MCF 10A (cell line): ENCODE measurements around the gene HLA-DMA. TPM values are rescaled to one million over a fixed set of nuclear protein-coding genes. Genes with fewer than 3 reads are reported as not detected.

Experiments used
- BruUV-seq: library from RNA; stranded (reverse); fragments of 400-500 nt; replicated peaks from 2 replicates; lab custom pipeline; 2021; lab: Mats Ljungman, UMichigan
- CTCF ChIA-PET: fragments of 300-600 bp; sonication (Branson Sonifier 250); formaldehyde crosslinking; extraction: SDS; loops from one replicate; lab custom pipeline; 2021; ENCODE audit warnings: antibody characterized with exemption, inconsistent platforms; lab: Yijun Ruan, JAX
- POLR2A ChIA-PET: fragments of 300-600, 350-650 bp; sonication (Branson Sonifier 250); formaldehyde crosslinking; extraction: SDS; loops from one replicate; lab custom pipeline; 2020; ENCODE audit warnings: antibody characterized with exemption, inconsistent platforms; lab: Yijun Ruan, JAX
- DNase-seq: peaks from one replicate; pipeline ENCODE4 v3.0.0-alpha.2; 2018; ENCODE audit not compliant: unreplicated experiment
- H3K27ac Mint-ChIP-seq: one replicate; pipeline ENCODE4 v1.8.0; 2022; ENCODE audit warnings: mild to moderate bottlenecking, low read depth, mixed read lengths; ENCODE audit not compliant: unreplicated experiment
- H3K27me3 Mint-ChIP-seq: one replicate; pipeline ENCODE4 v1.8.0; 2022; ENCODE audit warnings: mixed read lengths; ENCODE audit not compliant: insufficient read depth, unreplicated experiment
- H3K36me3 Mint-ChIP-seq: one replicate; pipeline ENCODE4 v1.8.0; 2022; ENCODE audit warnings: mild to moderate bottlenecking, moderate library complexity, mixed read lengths; ENCODE audit not compliant: insufficient read depth, unreplicated experiment
- H3K4me1 Mint-ChIP-seq: one replicate; pipeline ENCODE4 v1.8.0; 2022; ENCODE audit warnings: mixed read lengths; ENCODE audit not compliant: insufficient read depth, unreplicated experiment
- H3K4me3 Mint-ChIP-seq: one replicate; pipeline ENCODE4 v1.8.0; 2022; ENCODE audit warnings: mild to moderate bottlenecking, moderate library complexity, mixed read lengths; ENCODE audit not compliant: unreplicated experiment
- H3K9me3 Mint-ChIP-seq: one replicate; pipeline ENCODE4 v1.8.0; 2022; ENCODE audit warnings: mixed read lengths; ENCODE audit not compliant: unreplicated experiment
- intact Hi-C: fragments of 100-400 bp; cut with micrococcal nuclease; formaldehyde crosslinking; loops from 2 replicates; pipeline ENCODE4 v1.14.1; 2022
- total RNA-seq: library from RNA; stranded (reverse); gene quantifications from 2 replicates; pipeline ENCODE4 v1.2.3, GENCODE V29; 2022
- TF ChIP-seq, protein P1 (sequence below): fragments of 200-600 bp; IDR thresholded peaks from one replicate; pipeline ENCODE4 v1.8.0; 2022; ENCODE audit warnings: antibody characterized with exemption, mild to moderate bottlenecking; ENCODE audit not compliant: unreplicated experiment

HLA-DMA gene
- total RNA-seq, 1 experiment from 2014 or later = 2.4 TPM

DNA sequence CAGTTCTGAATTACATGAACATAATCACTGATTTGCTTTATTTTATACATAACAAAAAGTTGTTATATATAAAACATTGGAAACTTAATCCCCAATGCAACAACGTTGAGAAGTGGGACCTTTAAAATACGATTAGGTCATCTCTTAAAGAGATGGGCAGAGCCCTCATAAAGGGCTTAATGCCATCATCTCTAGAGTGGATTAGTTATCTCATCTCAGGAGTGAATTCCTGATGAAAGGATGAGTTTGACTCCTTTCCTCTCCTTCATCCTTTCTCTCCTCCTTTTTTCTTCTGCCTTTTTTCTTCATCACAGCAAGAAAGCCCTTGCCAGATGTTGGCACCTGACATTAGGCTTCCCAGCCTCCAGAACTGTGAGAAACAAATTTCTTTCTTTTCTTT, 42.6 kb upstream of the HLA-DMA start:
- CTCF ChIA-PET = interaction anchor here (0.6 kb wide), 1 partner anchor 1234 kb away, joined by 3 read pairs; no protein-coding TSS in a partner anchor
- BruUV-seq = no TSS peak
- Mint-ChIP-seq H3K9me3 (no peaks in the 10 kb centered on the region), H3K4me3 (no peak overlapping the region), H3K36me3 (no peaks in the 10 kb centered on the region), H3K4me1 (no peaks in the 10 kb centered on the region), H3K27ac (no peak overlapping the region), H3K27me3 (peaks cover 71% of the 10 kb centered on the region)
- TF ChIP-seq, protein P1, sequence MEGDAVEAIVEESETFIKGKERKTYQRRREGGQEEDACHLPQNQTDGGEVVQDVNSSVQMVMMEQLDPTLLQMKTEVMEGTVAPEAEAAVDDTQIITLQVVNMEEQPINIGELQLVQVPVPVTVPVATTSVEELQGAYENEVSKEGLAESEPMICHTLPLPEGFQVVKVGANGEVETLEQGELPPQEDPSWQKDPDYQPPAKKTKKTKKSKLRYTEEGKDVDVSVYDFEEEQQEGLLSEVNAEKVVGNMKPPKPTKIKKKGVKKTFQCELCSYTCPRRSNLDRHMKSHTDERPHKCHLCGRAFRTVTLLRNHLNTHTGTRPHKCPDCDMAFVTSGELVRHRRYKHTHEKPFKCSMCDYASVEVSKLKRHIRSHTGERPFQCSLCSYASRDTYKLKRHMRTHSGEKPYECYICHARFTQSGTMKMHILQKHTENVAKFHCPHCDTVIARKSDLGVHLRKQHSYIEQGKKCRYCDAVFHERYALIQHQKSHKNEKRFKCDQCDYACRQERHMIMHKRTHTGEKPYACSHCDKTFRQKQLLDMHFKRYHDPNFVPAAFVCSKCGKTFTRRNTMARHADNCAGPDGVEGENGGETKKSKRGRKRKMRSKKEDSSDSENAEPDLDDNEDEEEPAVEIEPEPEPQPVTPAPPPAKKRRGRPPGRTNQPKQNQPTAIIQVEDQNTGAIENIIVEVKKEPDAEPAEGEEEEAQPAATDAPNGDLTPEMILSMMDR = no peak
- intact Hi-C loops = no loop called here
- POLR2A ChIA-PET = interaction anchor here (0.7 kb wide), 1 partner anchor 56 kb away, joined by 4 read pairs; no protein-coding TSS in a partner anchor
- DNase-seq = no peak

DNA sequence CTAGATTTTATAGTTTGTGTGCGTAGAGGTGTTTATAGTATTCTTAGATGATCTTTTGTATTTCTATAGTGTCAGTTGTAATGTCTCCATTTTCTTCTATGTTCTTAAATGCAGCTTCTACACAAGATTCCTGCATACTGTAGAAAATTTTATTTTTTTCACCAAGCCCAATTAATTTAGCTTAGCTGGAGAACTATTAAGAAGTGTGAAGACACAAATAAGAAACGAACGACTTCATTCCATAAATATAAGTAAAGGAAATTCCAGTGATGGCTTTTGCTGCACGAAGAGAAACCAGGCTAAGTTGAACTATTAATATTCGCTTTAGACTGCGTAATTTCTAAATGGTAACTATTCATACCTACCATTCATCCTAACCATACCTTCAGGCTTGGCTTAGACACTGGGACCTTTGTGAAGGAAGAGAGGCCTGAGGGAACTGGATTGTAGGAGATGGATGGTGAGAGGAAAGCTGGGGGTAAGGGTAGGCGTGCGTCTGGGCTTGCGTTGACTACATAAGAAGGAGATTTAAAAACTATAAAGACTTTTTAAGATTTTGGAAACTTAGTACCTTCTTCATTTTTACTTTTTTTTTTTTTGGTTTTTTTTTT, 40.6 kb upstream of the HLA-DMA start:
- TF ChIP-seq, protein P1 = no peak
- no peak overlapping the region for H3K27ac Mint-ChIP-seq
- ChIA-PET POLR2A (interaction anchor here (1.2 kb wide), 2 partner anchors 21 to 215 kb away, joined by 3 read pairs; partner anchors contain the start of gene RING1), CTCF (interaction anchor here (0.7 to 1.4 kb wide), 3 partner anchors 9 to 107 kb away, joined by 3 to 8 read pairs (median 3); no protein-coding TSS in a partner anchor)
- BruUV-seq = no TSS peak
- H3K9me3 Mint-ChIP-seq = no peaks in the 10 kb centered on the region
- intact Hi-C loops = no loop called here
- no peaks in the 10 kb centered on the region for H3K4me1 Mint-ChIP-seq
- no peak overlapping the region for H3K4me3 Mint-ChIP-seq
- H3K27me3 Mint-ChIP-seq = peaks cover 59% of the 10 kb centered on the region
- no peaks in the 10 kb centered on the region for H3K36me3 Mint-ChIP-seq
- no peak for DNase-seq

DNA sequence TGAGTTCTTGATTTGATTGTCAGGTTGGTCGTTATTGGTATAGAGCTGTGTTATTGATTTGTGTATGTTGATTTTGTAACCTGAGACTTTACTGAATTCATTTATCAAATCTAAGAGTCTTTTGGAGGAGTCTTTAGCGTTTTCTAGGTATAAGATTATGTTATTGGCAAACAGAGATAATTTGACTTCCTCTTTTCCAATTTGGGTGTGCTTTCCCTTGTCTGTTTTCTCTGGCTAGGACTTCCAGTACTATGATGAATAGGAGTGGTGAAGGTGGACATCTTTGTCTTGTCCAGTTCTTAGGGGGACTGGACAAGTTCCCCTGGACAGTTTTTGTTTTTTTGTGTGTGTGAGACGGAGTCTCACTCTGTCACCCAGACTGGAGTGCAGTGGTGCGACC, 39.1 kb upstream of the HLA-DMA start:
- no peak overlapping the region for H3K27ac Mint-ChIP-seq
- intact Hi-C loops = no loop called here
- TF ChIP-seq, protein P1 = no peak
- no peak for DNase-seq
- no peaks in the 10 kb centered on the region for H3K4me1 Mint-ChIP-seq
- ChIA-PET CTCF (interaction anchor here (0.7 kb wide), 3 partner anchors 58 to 205 kb away, joined by 3 read pairs; no protein-coding TSS in a partner anchor), POLR2A (no interaction called here)
- no peak overlapping the region for H3K4me3 Mint-ChIP-seq
- no peaks in the 10 kb centered on the region for H3K36me3 Mint-ChIP-seq
- no TSS peak for BruUV-seq
- peaks cover 47% of the 10 kb centered on the region for H3K27me3 Mint-ChIP-seq
- H3K9me3 Mint-ChIP-seq = no peaks in the 10 kb centered on the region

DNA sequence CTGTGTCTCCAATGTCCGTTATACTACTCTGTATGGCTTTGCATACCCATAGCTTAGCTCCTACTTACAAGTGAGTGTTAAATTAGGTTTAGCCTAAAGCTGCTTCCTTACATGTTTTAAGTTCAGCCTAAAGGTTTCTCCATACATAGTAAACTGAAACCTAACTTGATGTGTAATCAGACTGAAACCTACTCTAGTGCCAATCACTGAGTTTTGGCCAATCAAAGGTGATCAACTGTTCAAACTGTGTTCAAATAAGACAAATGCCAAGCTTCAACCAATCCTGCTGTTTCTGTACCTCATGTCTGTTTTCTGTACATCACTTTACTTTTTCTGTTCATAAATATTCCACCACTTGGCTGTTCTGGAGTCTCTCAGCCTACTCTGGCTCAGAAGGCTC, 36.5 kb upstream of the HLA-DMA start:
- CTCF ChIA-PET = interaction anchor here (0.6 to 7.6 kb wide), 5 partner anchors 30 to 104 kb away, joined by 3 to 161 read pairs (median 6); partner anchors contain the start of gene HLA-DMA
- no peaks in the 10 kb centered on the region for H3K9me3 Mint-ChIP-seq
- H3K27ac Mint-ChIP-seq = no peak overlapping the region
- peaks cover 31% of the 10 kb centered on the region for H3K27me3 Mint-ChIP-seq
- no peak overlapping the region for H3K4me3 Mint-ChIP-seq
- intact Hi-C loops = no loop called here
- TF ChIP-seq, protein P1 = no peak
- H3K36me3 Mint-ChIP-seq = no peaks in the 10 kb centered on the region
- DNase-seq = peak; percentile 36
- peaks cover 3% of the 10 kb centered on the region for H3K4me1 Mint-ChIP-seq
- BruUV-seq = no TSS peak
- POLR2A ChIA-PET = interaction anchor here (1.0 to 12.1 kb wide), 2 partner anchors 18 to 47 kb away, joined by 3 to 245 read pairs; partner anchors contain the start of gene BRD2
